GM12878 (cell line): Measurements from ENCODE around the gene ADSL. TPM values are rescaled to one million over a fixed set of nuclear protein-coding genes. Genes with fewer than 3 reads are reported as not detected.
"Not testable (repeated sequence)": the region's sequence is repeated elsewhere in the genome, so short reads cannot be mapped to it uniquely, and the experiment has no call there.

Experiments used
- ATAC-seq: fragments of 200-7000 bp; cut with Tn5 transposase; 3 replicates; pipeline ENCODE4 v1.9.1; 2020; ENCODE audit warnings: mild to moderate bottlenecking, moderate library complexity
- BruUV-seq: library from RNA; stranded (reverse); fragments of 400-500 nt; replicated peaks from 2 replicates; lab custom pipeline; 2021; lab: Mats Ljungman, UMichigan
- CTCF ChIA-PET: fragments of 300-600 bp; sonication (Branson Sonifier 250); formaldehyde crosslinking; extraction: SDS; loops from one replicate; lab custom pipeline; 2021; ENCODE audit warnings: inconsistent platforms; lab: Yijun Ruan, JAX
- POLR2A ChIA-PET: fragments of 350-600 bp; formaldehyde crosslinking; extraction: SDS; loops from one replicate; lab custom pipeline; 2021; ENCODE audit warnings: inconsistent platforms; lab: Charles Lee
- RAD21 ChIA-PET: fragments of 300-600 bp; sonication (Branson Sonifier 250); formaldehyde crosslinking; loops from one replicate; lab custom pipeline; 2023; ENCODE audit warnings: antibody characterized with exemption; ENCODE audit not compliant: unreplicated experiment; lab: Charles Lee
- SMC1A ChIA-PET: fragments of 300-600 bp; sonication (Branson Sonifier 250); formaldehyde crosslinking; loops from one replicate; lab custom pipeline; 2023; ENCODE audit not compliant: unreplicated experiment, uncharacterized antibody; lab: Charles Lee
- DNase-seq: peaks from one replicate; pipeline ENCODE4 v3.0.0-alpha.2; 2011; ENCODE audit warnings: low read depth, low spot score
- FAIRE-seq: peaks from 3 replicates; lab custom pipeline; 2011; peaks lifted over from hg19 to GRCh38; lab: Jason Lieb, UNC
- H2AFZ ChIP-seq: 2 replicates; pipeline ENCODE4 v1.6.0; 2011; ENCODE audit warnings: low read depth, low read length, control low read depth; ENCODE audit not compliant: control insufficient read depth
- H3K27ac ChIP-seq: 2 replicates; pipeline ENCODE4 v1.5.1; 2011; ENCODE audit warnings: control low read depth; ENCODE audit not compliant: control insufficient read depth, insufficient read depth
- H3K27me3 ChIP-seq, 2 experiments: replicated peaks in 1 of 2; 2 replicates each; pipeline versions ENCODE4 v1.6.0 to v1.6.1; 2011; ENCODE audit warnings: low read length in 1 of 2; ENCODE audit not compliant: control insufficient read depth in 2 of 2, insufficient read depth in 2 of 2
- H3K36me3 ChIP-seq, 2 experiments: 2 replicates each; pipeline ENCODE4 v1.5.1; 2011; ENCODE audit warnings: low read length in 1 of 2; ENCODE audit not compliant: control insufficient read depth in 2 of 2, insufficient read depth in 2 of 2
- H3K4me1 ChIP-seq: 2 replicates; pipeline ENCODE4 v1.6.1; 2011; ENCODE audit warnings: mild to moderate bottlenecking, low read length, moderate library complexity, mixed read lengths; ENCODE audit not compliant: control insufficient read depth, insufficient read depth
- H3K4me2 ChIP-seq: 2 replicates; pipeline ENCODE4 v1.6.0; 2011; ENCODE audit warnings: control low read depth; ENCODE audit not compliant: control insufficient read depth, insufficient read depth
- H3K4me3 ChIP-seq: fragments of 200-600 bp; sonication (generic); 2 replicates; pipeline ENCODE4 v1.5.1; 2016
- H3K79me2 ChIP-seq: 2 replicates; pipeline ENCODE4 v1.6.0; 2011; ENCODE audit warnings: low read length; ENCODE audit not compliant: control insufficient read depth, insufficient read depth
- H3K9ac ChIP-seq: 2 replicates; pipeline ENCODE4 v1.8.0; 2011; ENCODE audit warnings: low read length, control low read depth, mixed read lengths; ENCODE audit not compliant: control insufficient read depth, insufficient read depth
- H3K9me3 ChIP-seq: replicated peaks from 3 replicates; pipeline ENCODE4 v1.5.1; 2011; ENCODE audit warnings: mild to moderate bottlenecking, low read length; ENCODE audit not compliant: control insufficient read depth, insufficient read depth
- H4K20me1 ChIP-seq: 2 replicates; pipeline ENCODE4 v1.6.0; 2011; ENCODE audit not compliant: control insufficient read depth, insufficient read depth
- BCL3 ChIP-seq: IDR thresholded peaks from 2 replicates; pipeline ENCODE4 v1.6.1; 2011; ENCODE audit warnings: borderline replicate concordance, low read depth, mild to moderate bottlenecking, moderate library complexity, low read length; ENCODE audit not compliant: insufficient read depth, poor library complexity, severe bottlenecking
- BMI1 ChIP-seq: fragments of 450-650 bp; IDR thresholded peaks from 2 replicates; pipeline ENCODE4 v1.6.1; 2016; ENCODE audit warnings: mild to moderate bottlenecking, moderate library complexity, borderline replicate concordance
- E2F4 ChIP-seq: IDR thresholded peaks from 2 replicates; pipeline ENCODE4 v1.6.1; 2012; ENCODE audit warnings: low read depth, low read length, improper control_type of control experiment
- MAX ChIP-seq: IDR thresholded peaks from 2 replicates; pipeline ENCODE4 v1.6.1; 2012; ENCODE audit warnings: low read depth, low read length, improper control_type of control experiment
- NBN ChIP-seq: fragments of 450-650 bp; IDR thresholded peaks from 2 replicates; pipeline ENCODE4 v1.6.1; 2016
- SMAD5 ChIP-seq: IDR thresholded peaks from 2 replicates; pipeline ENCODE4 v1.6.1; 2016; ENCODE audit warnings: antibody characterized with exemption, low read depth
- ZNF274 ChIP-seq: IDR thresholded peaks from one replicate; pipeline ENCODE4 v1.8.0; 2011; ENCODE audit not compliant: insufficient read length, insufficient read depth
- WGBS: methylation state at CpG from one replicate; pipeline ENCODE4 v1.1.6; 2016; ENCODE audit warnings: low lambda C conversion rate; ENCODE audit not compliant: insufficient replicate concordance, insufficient coverage; ENCODE audit errors: missing lambda C conversion rate; 5-methylcytosine and 5-hydroxymethylcytosine counted together
- in situ Hi-C: fragments of 300-500 bp; cut with MboI; formaldehyde crosslinking; loops from 9 replicates; pipeline ENCODE4 v1.14.3; 2018; ENCODE audit warnings: mixed read lengths
- intact Hi-C: fragments of 100-400 bp; cut with micrococcal nuclease; formaldehyde crosslinking; loops from one replicate; pipeline ENCODE4 v1.14.2; 2022; ENCODE audit not compliant: unreplicated experiment
- polyA plus RNA-seq, 11 experiments: library from polyadenylated mRNA; depleted of rRNA in 4 of 11; unstranded in 6 of 11; stranded (reverse) in 5 of 11; fragments of >200 nt; fragmentation: Nextera tagmentation in 4 of 11; fragmentation: Illumina TruSeq in 1 of 11; extraction: Ambion mirVana in 4 of 11; extraction: Trizol in 1 of 11; gene quantifications; 1 replicate in 1 of 11; 2 replicates in 10 of 11; pipeline versions ENCODE4 v1.2.1 to v1.2.3, GENCODE V29; 2011 to 2016; ENCODE audit warnings: inconsistent platforms in 2 of 11, missing spikeins in 2 of 11, low read depth in 1 of 11
- total RNA-seq, 4 experiments: library from RNA; depleted of rRNA in 3 of 4; stranded (reverse); fragments of >200 nt in 3 of 4; fragmentation: Illumina TruSeq in 1 of 4; extraction: Trizol in 1 of 4; gene quantifications; 2 replicates each; pipeline versions ENCODE4 v1.2.1 to v1.2.3, GENCODE V29; 2013 to 2021

ADSL gene
- total and polyA plus RNA-seq, 10 of the 15 experiments (the other 5 are each of a cell fraction or from before 2014, with no cell fraction given), result 126 to 313 (median 143) TPM

- Histone ChIP-seq H3K4me3 (no peak overlapping the region), H3K4me1 (peaks cover 5% of the 10 kb centered on the region), H3K4me2 (no peak overlapping the region), H3K27me3 (no peaks in the 10 kb centered on the region), H3K36me3 (peaks cover 0 to 6% of the 10 kb centered on the region in 2 experiments; a peak in 2 of 4 replicates), H4K20me1 (no peaks in the 10 kb centered on the region), H3K79me2 (peaks cover 29% of the 10 kb centered on the region), H3K9me3 (no peaks in the 10 kb centered on the region), H3K9ac (no peak overlapping the region), H2AFZ (no peak overlapping the region), H3K27ac (no peak overlapping the region)
- no TSS peak for BruUV-seq
- in situ Hi-C loops, result no loop called here
- TF ChIP-seq SMAD5, result no peak
- TF ChIP-seq E2F4, result no peak
- no peak for TF ChIP-seq MAX
- TF ChIP-seq ZNF274, result no peak
- no peak for TF ChIP-seq BCL3
- no peak for TF ChIP-seq NBN
- no peak for TF ChIP-seq BMI1
- ATAC-seq (no peak), DNase-seq (no peak), FAIRE-seq (no peak)
- CTCF ChIA-PET, result interaction anchor here (0.9 to 1.3 kb wide), 3 partner anchors 30 to 268 kb away, joined by 3 to 6 read pairs (median 4); no protein-coding TSS in a partner anchor
- WGBS, result 73% methylated on average over 2 of the region's 2 CpGs
- RAD21 ChIA-PET, result interaction anchor here (1.0 to 1.9 kb wide), 3 partner anchors 32 to 59 kb away, joined by 3 to 7 read pairs (median 3); no protein-coding TSS in a partner anchor
- SMC1A ChIA-PET, result interaction anchor here (1.2 to 2.8 kb wide), 3 partner anchors 22 to 176 kb away, joined by 3 to 7 read pairs (median 6); no protein-coding TSS in a partner anchor
- intact Hi-C loops, result no loop called here
- POLR2A ChIA-PET, result no interaction called here
These were observed 31.6 kb downstream of the ADSL start for GRCh38 chr22:40377931-40378330.

GRCh38 chr22:40378448-40378847, 32.1 kb downstream of the ADSL start:
- H3K9ac ChIP-seq, POLR2A ChIA-PET, H3K9me3 ChIP-seq, FAIRE-seq, BruUV-seq, H2AFZ ChIP-seq, DNase-seq, intact Hi-C loops, H3K36me3 ChIP-seq, H4K20me1 ChIP-seq, H3K4me1 ChIP-seq, H3K4me2 ChIP-seq, ATAC-seq, H3K27ac ChIP-seq, H3K4me3 ChIP-seq, in situ Hi-C loops, H3K27me3 ChIP-seq: not testable (repeated sequence)
- CTCF ChIA-PET, result interaction anchor here (0.7 kb wide), 1 partner anchor 10 kb away, joined by 3 read pairs; no protein-coding TSS in a partner anchor
- peaks cover 29% of the 10 kb centered on the region for H3K79me2 ChIP-seq
- SMC1A ChIA-PET, result interaction anchor here (2.8 kb wide), 1 partner anchor 37 kb away, joined by 6 read pairs; no protein-coding TSS in a partner anchor
- WGBS, result 97% methylated on average over 11 of the region's 11 CpGs
- RAD21 ChIA-PET, result interaction anchor here (1.2 to 1.9 kb wide), 2 partner anchors 33 to 58 kb away, joined by 3 to 7 read pairs; no protein-coding TSS in a partner anchor
